ENCODE measurements around the gene SLC6A12. TPM values are rescaled to one million over a fixed set of nuclear protein-coding genes. Genes with fewer than 3 reads are reported as not detected.

SLC6A12 gene
- total and polyA plus RNA-seq, 9 of the 15 experiments (the other 6 are each of a cell fraction or from before 2014, with no cell fraction given), result not detected

DNA sequence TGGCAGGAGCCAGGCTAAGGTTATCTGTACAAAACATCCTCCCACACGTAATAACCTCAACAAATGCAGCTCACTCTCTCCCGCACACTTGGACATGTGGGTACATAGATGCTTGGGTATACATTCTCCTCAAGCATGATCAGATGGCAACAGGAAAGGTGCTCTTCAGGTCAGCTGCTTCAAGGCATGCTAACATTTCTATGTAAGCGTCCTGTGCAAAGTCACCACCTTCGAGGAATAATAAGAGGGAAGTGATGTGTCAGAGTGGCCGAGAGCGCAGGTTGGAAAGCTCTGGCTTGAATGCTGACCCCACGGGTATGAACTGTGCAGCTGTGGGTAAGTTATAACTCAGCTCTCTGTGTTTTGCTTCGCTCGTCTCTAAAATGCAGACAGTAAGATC is 24.2 kb upstream of the SLC6A12 start (continued):
- TF ChIP-seq, protein P1, sequence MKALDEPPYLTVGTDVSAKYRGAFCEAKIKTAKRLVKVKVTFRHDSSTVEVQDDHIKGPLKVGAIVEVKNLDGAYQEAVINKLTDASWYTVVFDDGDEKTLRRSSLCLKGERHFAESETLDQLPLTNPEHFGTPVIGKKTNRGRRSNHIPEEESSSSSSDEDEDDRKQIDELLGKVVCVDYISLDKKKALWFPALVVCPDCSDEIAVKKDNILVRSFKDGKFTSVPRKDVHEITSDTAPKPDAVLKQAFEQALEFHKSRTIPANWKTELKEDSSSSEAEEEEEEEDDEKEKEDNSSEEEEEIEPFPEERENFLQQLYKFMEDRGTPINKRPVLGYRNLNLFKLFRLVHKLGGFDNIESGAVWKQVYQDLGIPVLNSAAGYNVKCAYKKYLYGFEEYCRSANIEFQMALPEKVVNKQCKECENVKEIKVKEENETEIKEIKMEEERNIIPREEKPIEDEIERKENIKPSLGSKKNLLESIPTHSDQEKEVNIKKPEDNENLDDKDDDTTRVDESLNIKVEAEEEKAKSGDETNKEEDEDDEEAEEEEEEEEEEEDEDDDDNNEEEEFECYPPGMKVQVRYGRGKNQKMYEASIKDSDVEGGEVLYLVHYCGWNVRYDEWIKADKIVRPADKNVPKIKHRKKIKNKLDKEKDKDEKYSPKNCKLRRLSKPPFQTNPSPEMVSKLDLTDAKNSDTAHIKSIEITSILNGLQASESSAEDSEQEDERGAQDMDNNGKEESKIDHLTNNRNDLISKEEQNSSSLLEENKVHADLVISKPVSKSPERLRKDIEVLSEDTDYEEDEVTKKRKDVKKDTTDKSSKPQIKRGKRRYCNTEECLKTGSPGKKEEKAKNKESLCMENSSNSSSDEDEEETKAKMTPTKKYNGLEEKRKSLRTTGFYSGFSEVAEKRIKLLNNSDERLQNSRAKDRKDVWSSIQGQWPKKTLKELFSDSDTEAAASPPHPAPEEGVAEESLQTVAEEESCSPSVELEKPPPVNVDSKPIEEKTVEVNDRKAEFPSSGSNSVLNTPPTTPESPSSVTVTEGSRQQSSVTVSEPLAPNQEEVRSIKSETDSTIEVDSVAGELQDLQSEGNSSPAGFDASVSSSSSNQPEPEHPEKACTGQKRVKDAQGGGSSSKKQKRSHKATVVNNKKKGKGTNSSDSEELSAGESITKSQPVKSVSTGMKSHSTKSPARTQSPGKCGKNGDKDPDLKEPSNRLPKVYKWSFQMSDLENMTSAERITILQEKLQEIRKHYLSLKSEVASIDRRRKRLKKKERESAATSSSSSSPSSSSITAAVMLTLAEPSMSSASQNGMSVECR (CRISPR knock-in tag; IDR thresholded peaks at IDR 0.05), result no peak
- TF ChIP-seq FOXM1 (IDR thresholded peaks at IDR 0.05; ENCODE audit: low read depth) (no peak), FOXM1 (CRISPR knock-in tag; IDR thresholded peaks at IDR 0.05; ENCODE audit: low read depth) (no peak), CREB1 (IDR thresholded peaks at IDR 0.05) (no peak), CREB1 (CRISPR knock-in tag; IDR thresholded peaks at IDR 0.05) (no peak), NFIC (IDR thresholded peaks at IDR 0.05) (no peak), RCOR1 (IDR thresholded peaks at IDR 0.05; ENCODE audit: borderline replicate concordance in 1 of 2, low read depth in 2 of 2, low read length in 2 of 2) (no peak), NFE2 (IDR thresholded peaks at IDR 0.05; ENCODE audit: low read depth) (no peak)
- TF ChIP-seq, protein P2, sequence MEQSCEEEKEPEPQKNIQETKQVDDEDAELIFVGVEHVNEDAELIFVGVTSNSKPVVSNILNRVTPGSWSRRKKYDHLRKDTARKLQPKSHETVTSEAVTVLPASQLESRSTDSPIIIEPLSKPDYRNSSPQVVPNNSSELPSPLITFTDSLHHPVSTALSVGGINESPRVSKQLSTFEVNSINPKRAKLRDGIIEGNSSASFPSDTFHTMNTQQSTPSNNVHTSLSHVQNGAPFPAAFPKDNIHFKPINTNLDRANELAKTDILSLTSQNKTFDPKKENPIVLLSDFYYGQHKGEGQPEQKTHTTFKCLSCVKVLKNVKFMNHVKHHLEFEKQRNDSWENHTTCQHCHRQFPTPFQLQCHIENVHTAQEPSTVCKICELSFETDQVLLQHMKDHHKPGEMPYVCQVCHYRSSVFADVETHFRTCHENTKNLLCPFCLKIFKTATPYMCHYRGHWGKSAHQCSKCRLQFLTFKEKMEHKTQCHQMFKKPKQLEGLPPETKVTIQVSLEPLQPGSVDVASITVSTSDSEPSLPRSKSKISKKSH (CRISPR knock-in tag; IDR thresholded peaks at IDR 0.05), result no peak
- TF ChIP-seq, protein P3, sequence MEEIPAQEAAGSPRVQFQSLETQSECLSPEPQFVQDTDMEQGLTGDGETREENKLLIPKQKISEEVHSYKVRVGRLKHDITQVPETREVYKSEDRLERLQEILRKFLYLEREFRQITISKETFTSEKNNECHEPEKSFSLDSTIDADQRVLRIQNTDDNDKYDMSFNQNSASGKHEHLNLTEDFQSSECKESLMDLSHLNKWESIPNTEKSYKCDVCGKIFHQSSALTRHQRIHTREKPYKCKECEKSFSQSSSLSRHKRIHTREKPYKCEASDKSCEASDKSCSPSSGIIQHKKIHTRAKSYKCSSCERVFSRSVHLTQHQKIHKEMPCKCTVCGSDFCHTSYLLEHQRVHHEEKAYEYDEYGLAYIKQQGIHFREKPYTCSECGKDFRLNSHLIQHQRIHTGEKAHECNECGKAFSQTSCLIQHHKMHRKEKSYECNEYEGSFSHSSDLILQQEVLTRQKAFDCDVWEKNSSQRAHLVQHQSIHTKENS (CRISPR knock-in tag; IDR thresholded peaks at IDR 0.05), result no peak
